Stomach (tissue), 4 donors: ENCODE measurements around the gene PRKCA.
"Not testable (repeated sequence)": the region's sequence is repeated elsewhere in the genome, so short reads cannot be mapped to it uniquely, and the experiment has no call there.

Experiments used
- EP300 ChIP-seq: sonication (generic); formaldehyde crosslinking; IDR thresholded peaks from one replicate; pipeline ENCODE4 v1.6.1; 2017; ENCODE audit warnings: antibody characterized with exemption
- POLR2A ChIP-seq, 4 donors: fragments of 450-650 bp; IDR thresholded peaks; one replicate each; pipeline ENCODE4 v1.6.1; 2016; ENCODE audit warnings: antibody characterized with exemption in 4 of 4, control low read depth in 2 of 4, mild to moderate bottlenecking in 1 of 4, moderate library complexity in 1 of 4
- POLR2AphosphoS5 ChIP-seq, 3 donors: sonication (generic); formaldehyde crosslinking; IDR thresholded peaks; one replicate each; pipeline ENCODE4 v1.6.1; 2016; ENCODE audit warnings: antibody characterized with exemption in 3 of 3
- TF ChIP-seq, protein P1 (sequence below), 7 experiments: fragments of 450-650 bp in 4 of 7; fragments of 200-600 bp in 3 of 7; sonication (generic) in 3 of 7; IDR thresholded peaks; one replicate each; pipeline ENCODE4 v1.5.1; 2016 to 2019; ENCODE audit warnings: antibody characterized with exemption in 7 of 7, control low read depth in 2 of 7, mild to moderate bottlenecking in 1 of 7

- not testable (repeated sequence) for TF ChIP-seq EP300; POLR2A (IDR thresholded peaks at IDR 0.05); POLR2AphosphoS5 (IDR thresholded peaks at IDR 0.05)
- TF ChIP-seq, protein P1, sequence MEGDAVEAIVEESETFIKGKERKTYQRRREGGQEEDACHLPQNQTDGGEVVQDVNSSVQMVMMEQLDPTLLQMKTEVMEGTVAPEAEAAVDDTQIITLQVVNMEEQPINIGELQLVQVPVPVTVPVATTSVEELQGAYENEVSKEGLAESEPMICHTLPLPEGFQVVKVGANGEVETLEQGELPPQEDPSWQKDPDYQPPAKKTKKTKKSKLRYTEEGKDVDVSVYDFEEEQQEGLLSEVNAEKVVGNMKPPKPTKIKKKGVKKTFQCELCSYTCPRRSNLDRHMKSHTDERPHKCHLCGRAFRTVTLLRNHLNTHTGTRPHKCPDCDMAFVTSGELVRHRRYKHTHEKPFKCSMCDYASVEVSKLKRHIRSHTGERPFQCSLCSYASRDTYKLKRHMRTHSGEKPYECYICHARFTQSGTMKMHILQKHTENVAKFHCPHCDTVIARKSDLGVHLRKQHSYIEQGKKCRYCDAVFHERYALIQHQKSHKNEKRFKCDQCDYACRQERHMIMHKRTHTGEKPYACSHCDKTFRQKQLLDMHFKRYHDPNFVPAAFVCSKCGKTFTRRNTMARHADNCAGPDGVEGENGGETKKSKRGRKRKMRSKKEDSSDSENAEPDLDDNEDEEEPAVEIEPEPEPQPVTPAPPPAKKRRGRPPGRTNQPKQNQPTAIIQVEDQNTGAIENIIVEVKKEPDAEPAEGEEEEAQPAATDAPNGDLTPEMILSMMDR (IDR thresholded peaks at IDR 0.05): not testable (repeated sequence)
Measured at GRCh38 chr17:66342263-66342662, 39.9 kb downstream of the PRKCA start.
